WERI-Rb-1 (cell line): ENCODE results near the gene INPP4B.

ENCODE experiments used
- DNase-seq: peaks from one replicate; pipeline ENCODE4 v3.0.0-alpha.2; 2020
- H3K27ac ChIP-seq: fragments of 250-450 bp; sonication (Bioruptor Pico); 2 replicates; pipeline ENCODE4 v1.5.1; 2020; ENCODE audit warnings: mild to moderate bottlenecking, moderate library complexity
- H3K27me3 ChIP-seq: fragments of 250-450 bp; sonication (Bioruptor Pico); 2 replicates; pipeline ENCODE4 v1.5.1; 2021; ENCODE audit warnings: mild to moderate bottlenecking, low read depth, moderate library complexity; ENCODE audit not compliant: insufficient read depth, severe bottlenecking
- H3K36me3 ChIP-seq: fragments of 250-450 bp; sonication (Bioruptor Pico); 2 replicates; pipeline ENCODE4 v1.5.1; 2020; ENCODE audit warnings: mild to moderate bottlenecking, moderate library complexity
- H3K4me3 ChIP-seq: 2 replicates; pipeline ENCODE4 v1.5.1; 2011; ENCODE audit warnings: low read depth, mild to moderate bottlenecking, control low read depth, low read length
- H3K9me3 ChIP-seq: fragments of 250-450 bp; sonication (Bioruptor Pico); 2 replicates; pipeline ENCODE4 v1.5.1; 2021; ENCODE audit warnings: mild to moderate bottlenecking, moderate library complexity; ENCODE audit not compliant: severe bottlenecking
- TF ChIP-seq, protein P1 (sequence below): IDR thresholded peaks from 2 replicates; pipeline ENCODE4 v1.5.1; 2011; ENCODE audit warnings: low read depth, mild to moderate bottlenecking, control low read depth, inconsistent platforms, low read length

INPP4B gene

DNA sequence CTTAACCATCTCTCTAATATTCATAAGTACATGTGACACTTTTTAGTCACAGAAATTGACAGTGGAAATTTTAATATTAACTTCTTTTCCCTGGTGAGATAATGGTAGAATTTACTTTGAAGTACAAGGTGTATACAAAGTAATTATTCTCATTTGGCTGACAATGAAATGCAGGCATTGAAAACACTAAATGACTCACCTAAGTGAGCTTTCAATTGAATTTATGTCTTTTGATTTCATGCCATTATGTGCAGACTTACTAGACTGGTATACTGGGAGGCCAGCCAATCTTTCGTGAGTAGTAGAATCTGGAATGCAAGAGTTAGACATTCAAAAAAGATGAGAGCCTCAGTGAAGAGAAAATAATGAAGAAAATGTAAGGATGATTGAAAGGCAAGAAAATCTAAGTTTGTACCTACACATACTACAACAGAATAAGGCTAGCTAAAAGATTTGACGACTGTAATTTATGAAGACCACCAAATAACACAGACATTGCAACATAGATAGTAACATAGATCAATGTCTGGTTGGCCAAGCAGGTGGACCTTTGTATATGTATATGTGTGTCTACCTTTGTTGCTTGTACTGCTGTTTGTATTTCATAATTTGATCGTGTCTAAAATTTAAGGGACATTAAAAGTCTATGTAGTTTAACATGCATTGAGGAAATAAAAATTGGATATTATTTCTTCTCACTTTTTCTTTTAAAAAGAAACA is 750.1 kb downstream of the INPP4B start:
- no peaks in the 10 kb centered on the region for H3K36me3 ChIP-seq
- TF ChIP-seq, protein P1, sequence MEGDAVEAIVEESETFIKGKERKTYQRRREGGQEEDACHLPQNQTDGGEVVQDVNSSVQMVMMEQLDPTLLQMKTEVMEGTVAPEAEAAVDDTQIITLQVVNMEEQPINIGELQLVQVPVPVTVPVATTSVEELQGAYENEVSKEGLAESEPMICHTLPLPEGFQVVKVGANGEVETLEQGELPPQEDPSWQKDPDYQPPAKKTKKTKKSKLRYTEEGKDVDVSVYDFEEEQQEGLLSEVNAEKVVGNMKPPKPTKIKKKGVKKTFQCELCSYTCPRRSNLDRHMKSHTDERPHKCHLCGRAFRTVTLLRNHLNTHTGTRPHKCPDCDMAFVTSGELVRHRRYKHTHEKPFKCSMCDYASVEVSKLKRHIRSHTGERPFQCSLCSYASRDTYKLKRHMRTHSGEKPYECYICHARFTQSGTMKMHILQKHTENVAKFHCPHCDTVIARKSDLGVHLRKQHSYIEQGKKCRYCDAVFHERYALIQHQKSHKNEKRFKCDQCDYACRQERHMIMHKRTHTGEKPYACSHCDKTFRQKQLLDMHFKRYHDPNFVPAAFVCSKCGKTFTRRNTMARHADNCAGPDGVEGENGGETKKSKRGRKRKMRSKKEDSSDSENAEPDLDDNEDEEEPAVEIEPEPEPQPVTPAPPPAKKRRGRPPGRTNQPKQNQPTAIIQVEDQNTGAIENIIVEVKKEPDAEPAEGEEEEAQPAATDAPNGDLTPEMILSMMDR, result no peak
- DNase-seq, result no peak
- H3K27ac ChIP-seq, result no peak overlapping the region
- no peak overlapping the region for H3K4me3 ChIP-seq
- H3K27me3 ChIP-seq, result no peaks in the 10 kb centered on the region
- no peaks in the 10 kb centered on the region for H3K9me3 ChIP-seq

DNA sequence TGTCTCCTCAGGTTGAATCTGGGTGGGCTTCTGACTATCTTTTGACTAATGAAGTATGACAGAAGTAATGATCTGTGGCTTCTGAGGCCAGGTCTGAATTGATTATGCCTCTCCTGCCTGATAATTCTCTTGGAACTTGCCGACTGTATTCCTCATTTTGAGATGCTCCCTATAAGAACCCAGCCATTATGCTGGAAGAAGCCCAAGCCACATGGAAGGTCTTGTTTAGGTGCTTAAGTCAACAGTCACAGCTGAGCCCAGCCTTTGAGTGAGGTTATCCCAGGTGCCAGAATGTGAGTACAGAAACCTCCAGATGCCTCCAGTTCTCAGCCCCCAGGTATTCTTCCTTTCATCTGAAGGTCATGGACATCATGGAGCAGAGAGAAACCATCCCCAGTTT is 753.2 kb downstream of the INPP4B start:
- DNase-seq, result no peak
- Histone ChIP-seq H3K27me3 (no peaks in the 10 kb centered on the region), H3K27ac (no peak overlapping the region), H3K36me3 (no peaks in the 10 kb centered on the region), H3K4me3 (no peak overlapping the region), H3K9me3 (no peaks in the 10 kb centered on the region)
- TF ChIP-seq, protein P1, result no peak

DNA sequence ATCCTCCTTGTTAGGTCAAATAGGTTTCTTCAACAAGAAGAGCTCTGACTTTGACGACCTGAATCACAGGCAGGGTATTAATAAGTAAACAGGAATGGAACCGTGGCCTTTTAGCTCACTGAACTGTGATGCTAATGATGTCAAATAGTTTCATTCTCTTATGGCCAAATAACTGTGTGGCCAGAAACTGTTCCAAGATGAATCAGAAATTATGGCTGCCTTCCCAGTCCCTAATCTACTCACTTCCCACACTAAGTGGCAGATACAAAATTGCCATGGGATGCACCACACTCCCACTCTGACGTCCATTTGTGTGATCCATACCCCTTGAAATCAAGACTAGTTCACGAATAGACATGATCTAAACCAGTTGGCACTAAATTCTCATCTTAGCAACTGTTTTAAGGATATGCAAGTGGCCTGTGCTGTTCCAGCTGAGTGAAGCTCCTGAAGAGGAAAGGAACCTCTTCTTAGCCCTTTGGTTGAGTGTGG is 754.4 kb downstream of the INPP4B start:
- no peak overlapping the region for H3K4me3 ChIP-seq
- DNase-seq, result no peak
- no peaks in the 10 kb centered on the region for H3K9me3 ChIP-seq
- H3K27me3 ChIP-seq, result no peaks in the 10 kb centered on the region
- TF ChIP-seq, protein P1, result no peak
- no peak overlapping the region for H3K27ac ChIP-seq
- H3K36me3 ChIP-seq, result no peaks in the 10 kb centered on the region

DNA sequence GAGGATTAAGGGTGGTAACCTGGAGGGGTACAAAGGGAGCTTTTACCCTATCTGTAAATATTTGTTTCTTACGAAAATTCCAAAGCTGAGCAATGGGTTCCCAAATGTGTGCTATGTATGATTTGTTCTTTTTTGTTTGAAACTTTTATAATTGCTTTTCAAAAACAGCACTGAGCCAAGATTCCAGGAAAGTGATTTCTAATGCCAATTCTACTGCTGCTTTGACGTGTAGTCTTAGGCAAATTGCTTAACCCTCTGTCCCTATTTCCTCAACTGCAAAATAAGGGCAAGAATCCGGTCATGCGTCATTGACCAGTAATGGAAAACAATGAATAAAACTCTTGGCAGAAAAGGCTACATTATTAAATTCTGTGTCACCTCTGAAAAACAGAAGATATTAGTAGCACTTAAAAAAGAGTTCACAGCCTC is 755.0 kb downstream of the INPP4B start:
- Histone ChIP-seq H3K4me3 (no peak overlapping the region), H3K36me3 (no peaks in the 10 kb centered on the region), H3K27ac (no peak overlapping the region), H3K27me3 (no peaks in the 10 kb centered on the region), H3K9me3 (no peaks in the 10 kb centered on the region)
- no peak for DNase-seq
- TF ChIP-seq, protein P1, result no peak

DNA sequence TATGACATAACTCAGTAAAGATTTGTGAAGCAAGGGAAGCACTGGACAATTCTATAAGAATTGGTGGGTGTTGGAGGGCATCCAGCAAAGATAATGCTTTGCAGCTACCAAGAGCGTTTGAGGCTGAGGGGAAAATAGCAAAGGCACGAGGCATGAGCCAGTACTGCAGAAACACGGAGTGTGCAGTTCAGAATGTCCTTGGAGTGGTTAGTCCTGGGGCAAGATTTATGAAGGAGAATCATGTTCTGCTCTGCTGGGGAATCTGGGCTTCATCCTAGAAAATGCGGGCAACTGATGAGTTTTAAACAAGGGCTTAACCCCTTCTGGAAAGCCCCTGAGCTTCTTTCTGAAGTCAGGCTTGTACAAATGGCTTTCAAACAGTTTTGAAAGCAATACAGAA is 757.2 kb downstream of the INPP4B start:
- Histone ChIP-seq H3K36me3 (no peaks in the 10 kb centered on the region), H3K4me3 (no peak overlapping the region), H3K27ac (no peak overlapping the region), H3K27me3 (no peaks in the 10 kb centered on the region), H3K9me3 (no peaks in the 10 kb centered on the region)
- no peak for DNase-seq
- TF ChIP-seq, protein P1, result no peak
